GM23338 (cell line): ENCODE results near the gene OR11L1.

Experiments used
- EZH2 ChIP-seq: fragments of 200-600 bp; sonication (generic); IDR thresholded peaks from one replicate; pipeline ENCODE4 v1.8.0; 2017; ENCODE audit warnings: antibody characterized with exemption, mild to moderate bottlenecking, low read depth; ENCODE audit not compliant: unreplicated experiment
- EZH2phosphoT487 ChIP-seq: fragments of 200-600 bp; sonication (generic); IDR thresholded peaks from one replicate; pipeline ENCODE4 v1.8.1; 2018; ENCODE audit warnings: antibody characterized with exemption; ENCODE audit not compliant: unreplicated experiment
- JUNB ChIP-seq: IDR thresholded peaks from one replicate; pipeline ENCODE4 v1.6.1; 2016; ENCODE audit warnings: antibody characterized with exemption; ENCODE audit not compliant: unreplicated experiment
- NANOG ChIP-seq: IDR thresholded peaks from 2 replicates; pipeline ENCODE4 v1.6.1; 2016; ENCODE audit warnings: antibody characterized with exemption, borderline replicate concordance
- POLR2AphosphoS5 ChIP-seq: IDR thresholded peaks from 2 replicates; pipeline ENCODE4 v1.6.1; 2016; ENCODE audit warnings: antibody characterized with exemption, low read depth
- STAT1 ChIP-seq: IDR thresholded peaks from one replicate; pipeline ENCODE4 v1.6.1; 2016; ENCODE audit warnings: antibody characterized with exemption; ENCODE audit not compliant: unreplicated experiment
- ZNF462 ChIP-seq: fragments of 250-450 bp; sonication (Bioruptor Pico); IDR thresholded peaks from 2 replicates; pipeline ENCODE4 v1.5.0; 2020; ENCODE audit warnings: mild to moderate bottlenecking, moderate library complexity
- TF ChIP-seq, protein P1 (sequence below), 2 experiments: fragments of 200-600 bp in 1 of 2; sonication (generic) in 1 of 2; conservative IDR thresholded peaks; 2 replicates each; pipeline versions ENCODE4 v1.5.1 to v1.6.1; 2016 to 2017; ENCODE audit warnings: antibody characterized with exemption in 2 of 2, low read depth in 2 of 2, mild to moderate bottlenecking in 2 of 2, moderate library complexity in 1 of 2
- TF ChIP-seq, protein P2 (sequence below): IDR thresholded peaks from one replicate; pipeline ENCODE4 v1.6.1; 2018; ENCODE audit warnings: antibody characterized with exemption; ENCODE audit not compliant: unreplicated experiment

DNA sequence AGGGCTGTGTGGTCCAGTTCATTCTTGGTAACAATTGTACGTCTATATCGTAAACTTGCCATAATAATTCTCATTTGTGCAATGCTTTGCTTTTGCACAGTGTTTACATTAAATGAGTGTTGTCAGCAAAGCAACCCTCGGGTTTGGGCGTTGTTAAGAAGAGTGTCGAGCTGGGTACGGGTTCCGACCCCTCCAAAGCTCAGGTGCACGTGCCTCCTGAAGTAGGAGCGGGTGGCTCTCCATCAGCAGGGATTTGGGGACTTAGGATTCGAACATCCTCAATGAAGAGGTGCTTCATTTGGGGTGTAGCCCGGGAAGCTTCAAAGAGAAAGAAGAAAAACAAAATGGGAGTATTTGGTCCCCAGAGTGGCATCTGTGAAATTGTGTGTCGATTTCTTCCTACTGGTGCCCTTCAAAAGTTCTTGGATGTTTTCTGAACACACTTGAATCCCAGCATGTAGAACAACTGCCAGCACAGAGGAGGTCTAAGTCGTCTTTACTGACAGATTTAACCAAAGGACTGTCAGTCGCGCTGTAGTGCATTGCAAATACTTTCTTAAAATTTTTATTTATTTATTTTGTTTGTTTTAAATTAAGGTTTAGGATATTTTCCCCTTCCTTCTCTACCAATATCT is 16.4 kb upstream of the OR11L1 start:
- TF ChIP-seq, protein P1, sequence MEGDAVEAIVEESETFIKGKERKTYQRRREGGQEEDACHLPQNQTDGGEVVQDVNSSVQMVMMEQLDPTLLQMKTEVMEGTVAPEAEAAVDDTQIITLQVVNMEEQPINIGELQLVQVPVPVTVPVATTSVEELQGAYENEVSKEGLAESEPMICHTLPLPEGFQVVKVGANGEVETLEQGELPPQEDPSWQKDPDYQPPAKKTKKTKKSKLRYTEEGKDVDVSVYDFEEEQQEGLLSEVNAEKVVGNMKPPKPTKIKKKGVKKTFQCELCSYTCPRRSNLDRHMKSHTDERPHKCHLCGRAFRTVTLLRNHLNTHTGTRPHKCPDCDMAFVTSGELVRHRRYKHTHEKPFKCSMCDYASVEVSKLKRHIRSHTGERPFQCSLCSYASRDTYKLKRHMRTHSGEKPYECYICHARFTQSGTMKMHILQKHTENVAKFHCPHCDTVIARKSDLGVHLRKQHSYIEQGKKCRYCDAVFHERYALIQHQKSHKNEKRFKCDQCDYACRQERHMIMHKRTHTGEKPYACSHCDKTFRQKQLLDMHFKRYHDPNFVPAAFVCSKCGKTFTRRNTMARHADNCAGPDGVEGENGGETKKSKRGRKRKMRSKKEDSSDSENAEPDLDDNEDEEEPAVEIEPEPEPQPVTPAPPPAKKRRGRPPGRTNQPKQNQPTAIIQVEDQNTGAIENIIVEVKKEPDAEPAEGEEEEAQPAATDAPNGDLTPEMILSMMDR (conservative IDR thresholded peaks at IDR 0.05; ENCODE audit: low read depth in 2 of 2), result no peak
- TF ChIP-seq NANOG (no peak), ZNF462 (CRISPR knock-in tag) (no peak), JUNB (no peak), STAT1 (no peak), EZH2phosphoT487 (no peak), POLR2AphosphoS5 (no peak), EZH2 (no peak)
- TF ChIP-seq, protein P2, sequence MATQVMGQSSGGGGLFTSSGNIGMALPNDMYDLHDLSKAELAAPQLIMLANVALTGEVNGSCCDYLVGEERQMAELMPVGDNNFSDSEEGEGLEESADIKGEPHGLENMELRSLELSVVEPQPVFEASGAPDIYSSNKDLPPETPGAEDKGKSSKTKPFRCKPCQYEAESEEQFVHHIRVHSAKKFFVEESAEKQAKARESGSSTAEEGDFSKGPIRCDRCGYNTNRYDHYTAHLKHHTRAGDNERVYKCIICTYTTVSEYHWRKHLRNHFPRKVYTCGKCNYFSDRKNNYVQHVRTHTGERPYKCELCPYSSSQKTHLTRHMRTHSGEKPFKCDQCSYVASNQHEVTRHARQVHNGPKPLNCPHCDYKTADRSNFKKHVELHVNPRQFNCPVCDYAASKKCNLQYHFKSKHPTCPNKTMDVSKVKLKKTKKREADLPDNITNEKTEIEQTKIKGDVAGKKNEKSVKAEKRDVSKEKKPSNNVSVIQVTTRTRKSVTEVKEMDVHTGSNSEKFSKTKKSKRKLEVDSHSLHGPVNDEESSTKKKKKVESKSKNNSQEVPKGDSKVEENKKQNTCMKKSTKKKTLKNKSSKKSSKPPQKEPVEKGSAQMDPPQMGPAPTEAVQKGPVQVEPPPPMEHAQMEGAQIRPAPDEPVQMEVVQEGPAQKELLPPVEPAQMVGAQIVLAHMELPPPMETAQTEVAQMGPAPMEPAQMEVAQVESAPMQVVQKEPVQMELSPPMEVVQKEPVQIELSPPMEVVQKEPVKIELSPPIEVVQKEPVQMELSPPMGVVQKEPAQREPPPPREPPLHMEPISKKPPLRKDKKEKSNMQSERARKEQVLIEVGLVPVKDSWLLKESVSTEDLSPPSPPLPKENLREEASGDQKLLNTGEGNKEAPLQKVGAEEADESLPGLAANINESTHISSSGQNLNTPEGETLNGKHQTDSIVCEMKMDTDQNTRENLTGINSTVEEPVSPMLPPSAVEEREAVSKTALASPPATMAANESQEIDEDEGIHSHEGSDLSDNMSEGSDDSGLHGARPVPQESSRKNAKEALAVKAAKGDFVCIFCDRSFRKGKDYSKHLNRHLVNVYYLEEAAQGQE, result no peak
